HCT116 (cell line): ENCODE data around the gene CCDC74B. TPM values are rescaled to one million over a fixed set of nuclear protein-coding genes. Genes with fewer than 3 reads are reported as not detected.
"Not testable (repeated sequence)": the region's sequence is repeated elsewhere in the genome, so short reads cannot be mapped to it uniquely, and the experiment has no call there.

Experiments used
- ATAC-seq: fragments of 200-7000 bp; cut with Tn5 transposase; 2 replicates; pipeline ENCODE4 v1.9.1; 2020; ENCODE audit warnings: mild to moderate bottlenecking, moderate library complexity
- BruUV-seq: library from RNA; stranded (reverse); fragments of 400-500 nt; replicated peaks from 2 replicates; lab custom pipeline; 2021; lab: Mats Ljungman, UMichigan
- CTCF ChIA-PET: fragments of 300-600 bp; sonication (Branson Sonifier 250); formaldehyde crosslinking; loops from one replicate; lab custom pipeline; 2021; ENCODE audit warnings: antibody characterized with exemption; lab: Charles Lee
- POLR2A ChIA-PET: fragments of 300-600, 350-600 bp; sonication (Branson Sonifier 250); formaldehyde crosslinking; loops from one replicate; lab custom pipeline; 2021; ENCODE audit warnings: antibody characterized with exemption; lab: Charles Lee
- RAD21 ChIA-PET, 2 experiments: fragments of 300-600 bp; sonication (Branson Sonifier 250); formaldehyde crosslinking; loops; one replicate each; lab custom pipeline; 2023; ENCODE audit warnings: low total read pairs in 2 of 2; ENCODE audit not compliant: uncharacterized antibody in 2 of 2, unreplicated experiment in 2 of 2, low non-redundant PET in 1 of 2; lab: Charles Lee
- DNase-seq: peaks from one replicate; pipeline ENCODE4 v3.0.0-alpha.2; 2010; ENCODE audit warnings: low read depth, low spot score
- H2AFZ ChIP-seq: fragments of 200-600 bp; shearing (Covaris generic), sonication (generic); 2 replicates; pipeline ENCODE4 v1.6.1; 2017; ENCODE audit warnings: low read depth, mixed run types, mixed read lengths, antibody characterized with exemption, low read length; ENCODE audit not compliant: poor library complexity, severe bottlenecking
- H3K27ac ChIP-seq: 2 replicates; pipeline ENCODE4 v1.5.1; 2012; ENCODE audit warnings: low read depth, low read length
- H3K27me3 ChIP-seq: fragments of 200-600 bp; sonication (generic); 2 replicates; pipeline ENCODE4 v1.6.1; 2016; ENCODE audit warnings: mixed run types, low read length, mixed read lengths; ENCODE audit not compliant: insufficient read depth
- H3K36me3 ChIP-seq, 2 experiments: fragments of 200-500 bp in 1 of 2; fragments of 200-600 bp in 1 of 2; sonication (Bioruptor generic) in 1 of 2; sonication (generic) in 1 of 2; 2 replicates each; pipeline versions ENCODE4 v1.5.1 to v1.6.1; 2014 to 2016; ENCODE audit warnings: low read length in 2 of 2, inconsistent platforms in 1 of 2, mixed read lengths in 1 of 2, mixed run types in 1 of 2; ENCODE audit not compliant: insufficient read depth in 2 of 2, control insufficient read depth in 1 of 2
- H3K4me1 ChIP-seq, 2 experiments: fragments of 200-600 bp in 1 of 2; sonication (generic) in 1 of 2; 2 replicates each; pipeline versions ENCODE4 v1.5.1 to v1.6.1; 2012 to 2017; ENCODE audit warnings: low read length in 2 of 2, inconsistent platforms in 1 of 2, mild to moderate bottlenecking in 1 of 2, mixed read lengths in 1 of 2, mixed run types in 1 of 2, moderate library complexity in 1 of 2; ENCODE audit not compliant: insufficient read depth in 2 of 2, control insufficient read depth in 1 of 2
- H3K4me2 ChIP-seq: fragments of 200-600 bp; sonication (generic); 2 replicates; pipeline ENCODE4 v1.6.1; 2017; ENCODE audit warnings: mixed run types, low read length, mixed read lengths
- H3K4me3 ChIP-seq, 2 experiments: fragments of 200-600 bp in 1 of 2; sonication (generic) in 1 of 2; replicated peaks in 1 of 2; 2 replicates each; pipeline ENCODE4 v1.5.1; 2011 to 2016; ENCODE audit warnings: low read length in 2 of 2, control low read depth in 1 of 2, low read depth in 1 of 2, mild to moderate bottlenecking in 1 of 2, mixed read lengths in 1 of 2, mixed run types in 1 of 2
- H3K79me2 ChIP-seq: fragments of 200-600 bp; sonication (generic); 2 replicates; pipeline ENCODE4 v1.6.1; 2017; ENCODE audit warnings: mild to moderate bottlenecking, mixed run types, low read length, moderate library complexity, mixed read lengths; ENCODE audit not compliant: insufficient read depth
- H3K9ac ChIP-seq: fragments of 200-600 bp; sonication (generic); 2 replicates; pipeline ENCODE4 v1.6.1; 2016; ENCODE audit warnings: low read length, mixed read lengths
- H3K9me2 ChIP-seq: fragments of 200-600 bp; sonication (generic), shearing (Covaris generic); 2 replicates; pipeline ENCODE4 v1.6.1; 2017; ENCODE audit warnings: mixed run types, mild to moderate bottlenecking, moderate library complexity; ENCODE audit not compliant: insufficient read depth
- H3K9me3 ChIP-seq, 2 experiments: fragments of 200-500 bp in 1 of 2; fragments of 200-600 bp in 1 of 2; sonication (Bioruptor generic) in 1 of 2; sonication (generic) in 1 of 2; 2 replicates each; pipeline ENCODE4 v1.6.1; 2014 to 2017; ENCODE audit warnings: low read length in 2 of 2, mixed read lengths in 2 of 2, inconsistent platforms in 1 of 2, low read depth in 1 of 2, mild to moderate bottlenecking in 1 of 2, mixed run types in 1 of 2, moderate library complexity in 1 of 2; ENCODE audit not compliant: control insufficient read depth in 1 of 2, insufficient read depth in 1 of 2
- H4K20me1 ChIP-seq: fragments of 200-600 bp; sonication (generic), shearing (Covaris generic); 2 replicates; pipeline ENCODE4 v1.6.1; 2017; ENCODE audit warnings: mixed run types, mild to moderate bottlenecking, moderate library complexity; ENCODE audit not compliant: insufficient read depth
- CBX3 ChIP-seq: IDR thresholded peaks from 2 replicates; pipeline ENCODE4 v1.6.1; 2012; ENCODE audit warnings: low read depth
- CEBPB ChIP-seq: IDR thresholded peaks from 2 replicates; pipeline ENCODE4 v1.6.1; 2012; ENCODE audit warnings: low read depth
- EZH2 ChIP-seq: fragments of 200-600 bp; sonication (generic); IDR thresholded peaks from 2 replicates; pipeline ENCODE4 v1.6.1; 2017; ENCODE audit warnings: antibody characterized with exemption, mixed run types
- EZH2phosphoT487 ChIP-seq: fragments of 200-600 bp; IDR thresholded peaks from 2 replicates; pipeline ENCODE4 v1.6.1; 2018; ENCODE audit warnings: antibody characterized with exemption, borderline replicate concordance
- FOSL1 ChIP-seq: IDR thresholded peaks from 2 replicates; pipeline ENCODE4 v1.6.1; 2012; ENCODE audit warnings: low read depth
- JUND ChIP-seq: IDR thresholded peaks from 2 replicates; pipeline ENCODE4 v1.6.1; 2012
- POLR2A ChIP-seq: IDR thresholded peaks from 2 replicates; pipeline ENCODE4 v1.7.0; 2011; ENCODE audit warnings: borderline replicate concordance; ENCODE audit not compliant: insufficient read depth, insufficient read length; ENCODE audit errors: extremely low read depth
- POLR2AphosphoS5 ChIP-seq: IDR thresholded peaks from 2 replicates; pipeline ENCODE4 v1.6.1; 2011; ENCODE audit warnings: mild to moderate bottlenecking, low read depth, low read length, moderate library complexity
- RAD21 ChIP-seq: IDR thresholded peaks from 2 replicates; pipeline ENCODE4 v1.6.1; 2012; ENCODE audit warnings: low read depth, mild to moderate bottlenecking
- SP1 ChIP-seq: IDR thresholded peaks from 2 replicates; pipeline ENCODE4 v1.6.1; 2012; ENCODE audit warnings: low read depth
- SRF ChIP-seq: IDR thresholded peaks from 2 replicates; pipeline ENCODE4 v1.6.1; 2012; ENCODE audit warnings: low read depth
- TCF7L2 ChIP-seq: IDR thresholded peaks from 2 replicates; pipeline ENCODE4 v1.7.0; 2011; ENCODE audit warnings: borderline replicate concordance, inconsistent platforms; ENCODE audit not compliant: insufficient read depth, insufficient read length; ENCODE audit errors: extremely low read depth
- YY1 ChIP-seq: IDR thresholded peaks from 2 replicates; pipeline ENCODE4 v1.6.1; 2011; ENCODE audit warnings: low read length, low read depth, moderate library complexity, mild to moderate bottlenecking; ENCODE audit not compliant: insufficient replicate concordance; ENCODE audit errors: extremely low read depth
- ZFX ChIP-seq: fragments of 450-650 bp; IDR thresholded peaks from 2 replicates; pipeline ENCODE4 v1.6.1; 2017
- ZNF274 ChIP-seq: fragments of 200-500 bp; sonication (Bioruptor generic); IDR thresholded peaks from 2 replicates; pipeline ENCODE4 v1.6.1; 2014; ENCODE audit warnings: mild to moderate bottlenecking, low read depth, low read length, inconsistent platforms
- intact Hi-C: fragments of 100-400 bp; cut with micrococcal nuclease; formaldehyde crosslinking; loops from 2 replicates; pipeline ENCODE4 v1.10.0; 2022
- total RNA-seq: library from RNA; stranded (reverse); gene quantifications from one replicate; pipeline ENCODE4 v1.2.1, GENCODE V29; 2021; ENCODE audit not compliant: unreplicated experiment
- TF ChIP-seq, protein P1 (sequence below): IDR thresholded peaks from 2 replicates; pipeline ENCODE4 v1.6.1; 2012; ENCODE audit warnings: low read depth
- TF ChIP-seq, protein P2 (sequence below): IDR thresholded peaks from 2 replicates; pipeline ENCODE4 v1.6.1; 2012
- TF ChIP-seq, protein P3 (sequence below): IDR thresholded peaks from 2 replicates; pipeline ENCODE4 v1.6.1; 2011; ENCODE audit warnings: mild to moderate bottlenecking, low read length, moderate library complexity; ENCODE audit not compliant: insufficient replicate concordance; ENCODE audit errors: extremely low read depth

The CCDC74B gene
- total RNA-seq, 1 experiment from 2014 or later, result 3.2 TPM

DNA sequence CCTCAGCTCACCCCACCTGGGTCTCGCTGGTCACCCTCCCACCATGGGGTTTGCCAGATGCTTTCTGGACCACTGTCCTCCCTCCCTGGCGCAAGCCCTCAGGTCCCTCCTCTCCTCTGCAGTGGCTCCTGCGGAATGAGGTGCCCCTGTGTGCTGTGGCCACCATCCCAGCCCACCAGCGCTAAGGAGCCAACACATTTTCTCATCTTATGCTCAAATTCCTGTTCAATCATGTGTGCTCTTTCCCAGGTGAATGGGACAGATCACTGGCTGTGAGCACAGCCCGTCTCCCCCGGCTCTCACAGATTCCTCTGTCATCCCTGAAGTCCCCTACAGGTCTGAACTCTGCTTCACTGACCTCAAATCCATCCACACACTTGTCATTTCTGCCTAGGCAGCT, 15.2 kb upstream of the CCDC74B start:
- ATAC-seq, result no peak
- no TSS peak for BruUV-seq

DNA sequence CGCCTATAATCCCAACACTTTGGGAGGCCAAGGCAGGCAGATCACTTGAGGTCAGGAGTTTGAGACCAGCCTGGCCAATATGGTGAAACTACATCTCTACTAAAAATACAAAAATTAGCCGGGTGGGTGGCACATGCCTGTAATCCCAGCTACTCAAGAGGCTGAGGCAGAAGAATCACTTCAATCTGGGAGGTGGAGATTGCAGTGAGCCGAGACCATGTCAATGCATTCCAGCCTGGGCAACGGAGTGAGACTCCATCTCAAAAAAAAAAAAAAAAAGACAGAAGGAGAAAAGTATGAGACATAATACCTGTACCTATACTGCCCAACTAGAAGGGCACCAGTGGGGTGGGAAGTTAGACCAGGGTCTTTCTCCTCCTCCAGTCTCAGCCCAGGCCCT, 14.5 kb upstream of the CCDC74B start:
- H3K4me1 ChIP-seq, H3K9me2 ChIP-seq, CTCF ChIA-PET, H4K20me1 ChIP-seq, H3K27me3 ChIP-seq, H3K79me2 ChIP-seq, H3K4me2 ChIP-seq, H3K9ac ChIP-seq, H3K36me3 ChIP-seq, intact Hi-C loops, H3K27ac ChIP-seq, RAD21 ChIA-PET, DNase-seq, ATAC-seq, BruUV-seq, POLR2A ChIA-PET, H3K4me3 ChIP-seq, H3K9me3 ChIP-seq, H2AFZ ChIP-seq: not testable (repeated sequence)

More for the DNA sequence above, 15.2 kb upstream of the CCDC74B start:
- Histone ChIP-seq H3K36me3 (peaks cover 0 to 2% of the 10 kb centered on the region in 2 experiments; a peak in 2 of 4 replicates), H3K9ac (no peak overlapping the region), H3K9me2 (no peaks in the 10 kb centered on the region), H3K79me2 (no peaks in the 10 kb centered on the region), H3K4me1 (no peaks in the 10 kb centered on the region), H3K4me2 (no peak overlapping the region), H3K9me3 (no peaks in the 10 kb centered on the region), H2AFZ (no peak overlapping the region), H3K4me3 (no peak overlapping the region), H4K20me1 (no peaks in the 10 kb centered on the region), H3K27ac (no peak overlapping the region), H3K27me3 (no peaks in the 10 kb centered on the region)
- DNase-seq, result no peak
- ChIA-PET CTCF (no interaction called here), RAD21 (no interaction called here), POLR2A (no interaction called here)
- intact Hi-C loops, result no loop called here
- TF ChIP-seq, protein P1, sequence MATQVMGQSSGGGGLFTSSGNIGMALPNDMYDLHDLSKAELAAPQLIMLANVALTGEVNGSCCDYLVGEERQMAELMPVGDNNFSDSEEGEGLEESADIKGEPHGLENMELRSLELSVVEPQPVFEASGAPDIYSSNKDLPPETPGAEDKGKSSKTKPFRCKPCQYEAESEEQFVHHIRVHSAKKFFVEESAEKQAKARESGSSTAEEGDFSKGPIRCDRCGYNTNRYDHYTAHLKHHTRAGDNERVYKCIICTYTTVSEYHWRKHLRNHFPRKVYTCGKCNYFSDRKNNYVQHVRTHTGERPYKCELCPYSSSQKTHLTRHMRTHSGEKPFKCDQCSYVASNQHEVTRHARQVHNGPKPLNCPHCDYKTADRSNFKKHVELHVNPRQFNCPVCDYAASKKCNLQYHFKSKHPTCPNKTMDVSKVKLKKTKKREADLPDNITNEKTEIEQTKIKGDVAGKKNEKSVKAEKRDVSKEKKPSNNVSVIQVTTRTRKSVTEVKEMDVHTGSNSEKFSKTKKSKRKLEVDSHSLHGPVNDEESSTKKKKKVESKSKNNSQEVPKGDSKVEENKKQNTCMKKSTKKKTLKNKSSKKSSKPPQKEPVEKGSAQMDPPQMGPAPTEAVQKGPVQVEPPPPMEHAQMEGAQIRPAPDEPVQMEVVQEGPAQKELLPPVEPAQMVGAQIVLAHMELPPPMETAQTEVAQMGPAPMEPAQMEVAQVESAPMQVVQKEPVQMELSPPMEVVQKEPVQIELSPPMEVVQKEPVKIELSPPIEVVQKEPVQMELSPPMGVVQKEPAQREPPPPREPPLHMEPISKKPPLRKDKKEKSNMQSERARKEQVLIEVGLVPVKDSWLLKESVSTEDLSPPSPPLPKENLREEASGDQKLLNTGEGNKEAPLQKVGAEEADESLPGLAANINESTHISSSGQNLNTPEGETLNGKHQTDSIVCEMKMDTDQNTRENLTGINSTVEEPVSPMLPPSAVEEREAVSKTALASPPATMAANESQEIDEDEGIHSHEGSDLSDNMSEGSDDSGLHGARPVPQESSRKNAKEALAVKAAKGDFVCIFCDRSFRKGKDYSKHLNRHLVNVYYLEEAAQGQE, result no peak
- TF ChIP-seq SRF (no peak), SP1 (no peak), TCF7L2 (no peak), FOSL1 (no peak), ZNF274 (no peak), POLR2AphosphoS5 (no peak), CEBPB (no peak), YY1 (no peak), JUND (no peak), RAD21 (no peak), EZH2 (no peak), POLR2A (no peak), ZFX (no peak), CBX3 (no peak), EZH2phosphoT487 (no peak)
- TF ChIP-seq, protein P2, sequence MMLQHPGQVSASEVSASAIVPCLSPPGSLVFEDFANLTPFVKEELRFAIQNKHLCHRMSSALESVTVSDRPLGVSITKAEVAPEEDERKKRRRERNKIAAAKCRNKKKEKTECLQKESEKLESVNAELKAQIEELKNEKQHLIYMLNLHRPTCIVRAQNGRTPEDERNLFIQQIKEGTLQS, result no peak
- TF ChIP-seq, protein P3, sequence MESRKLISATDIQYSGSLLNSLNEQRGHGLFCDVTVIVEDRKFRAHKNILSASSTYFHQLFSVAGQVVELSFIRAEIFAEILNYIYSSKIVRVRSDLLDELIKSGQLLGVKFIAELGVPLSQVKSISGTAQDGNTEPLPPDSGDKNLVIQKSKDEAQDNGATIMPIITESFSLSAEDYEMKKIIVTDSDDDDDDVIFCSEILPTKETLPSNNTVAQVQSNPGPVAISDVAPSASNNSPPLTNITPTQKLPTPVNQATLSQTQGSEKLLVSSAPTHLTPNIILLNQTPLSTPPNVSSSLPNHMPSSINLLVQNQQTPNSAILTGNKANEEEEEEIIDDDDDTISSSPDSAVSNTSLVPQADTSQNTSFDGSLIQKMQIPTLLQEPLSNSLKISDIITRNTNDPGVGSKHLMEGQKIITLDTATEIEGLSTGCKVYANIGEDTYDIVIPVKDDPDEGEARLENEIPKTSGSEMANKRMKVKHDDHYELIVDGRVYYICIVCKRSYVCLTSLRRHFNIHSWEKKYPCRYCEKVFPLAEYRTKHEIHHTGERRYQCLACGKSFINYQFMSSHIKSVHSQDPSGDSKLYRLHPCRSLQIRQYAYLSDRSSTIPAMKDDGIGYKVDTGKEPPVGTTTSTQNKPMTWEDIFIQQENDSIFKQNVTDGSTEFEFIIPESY, result no peak
